PC-3 (cell line): ENCODE data around the gene PSMA3.

ENCODE experiments used
- EZH2 ChIP-seq: fragments of 300-600 bp; sonication (generic); IDR thresholded peaks from one replicate; pipeline ENCODE4 v1.6.1; 2017; ENCODE audit warnings: antibody characterized with exemption, mild to moderate bottlenecking, low read length; ENCODE audit not compliant: unreplicated experiment
- EZH2phosphoT487 ChIP-seq: fragments of 300-600 bp; sonication (generic); IDR thresholded peaks from 2 replicates; pipeline ENCODE4 v1.6.1; 2018; ENCODE audit warnings: mild to moderate bottlenecking, antibody characterized with exemption, low read length, borderline replicate concordance
- TF ChIP-seq, protein P1 (sequence below): fragments of 300-600 bp; sonication (generic); conservative IDR thresholded peaks from 2 replicates; pipeline ENCODE4 v1.5.1; 2017; ENCODE audit warnings: antibody characterized with exemption, low read depth, mild to moderate bottlenecking, low read length

- TF ChIP-seq, protein P1, sequence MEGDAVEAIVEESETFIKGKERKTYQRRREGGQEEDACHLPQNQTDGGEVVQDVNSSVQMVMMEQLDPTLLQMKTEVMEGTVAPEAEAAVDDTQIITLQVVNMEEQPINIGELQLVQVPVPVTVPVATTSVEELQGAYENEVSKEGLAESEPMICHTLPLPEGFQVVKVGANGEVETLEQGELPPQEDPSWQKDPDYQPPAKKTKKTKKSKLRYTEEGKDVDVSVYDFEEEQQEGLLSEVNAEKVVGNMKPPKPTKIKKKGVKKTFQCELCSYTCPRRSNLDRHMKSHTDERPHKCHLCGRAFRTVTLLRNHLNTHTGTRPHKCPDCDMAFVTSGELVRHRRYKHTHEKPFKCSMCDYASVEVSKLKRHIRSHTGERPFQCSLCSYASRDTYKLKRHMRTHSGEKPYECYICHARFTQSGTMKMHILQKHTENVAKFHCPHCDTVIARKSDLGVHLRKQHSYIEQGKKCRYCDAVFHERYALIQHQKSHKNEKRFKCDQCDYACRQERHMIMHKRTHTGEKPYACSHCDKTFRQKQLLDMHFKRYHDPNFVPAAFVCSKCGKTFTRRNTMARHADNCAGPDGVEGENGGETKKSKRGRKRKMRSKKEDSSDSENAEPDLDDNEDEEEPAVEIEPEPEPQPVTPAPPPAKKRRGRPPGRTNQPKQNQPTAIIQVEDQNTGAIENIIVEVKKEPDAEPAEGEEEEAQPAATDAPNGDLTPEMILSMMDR, result no peak
- TF ChIP-seq EZH2, result no peak
- TF ChIP-seq EZH2phosphoT487, result no peak
Measured at GRCh38 chr14:58196198-58196597, 48.4 kb upstream of the PSMA3 start.
